Mucosa of descending colon (tissue), 3 donors: ENCODE data around the gene SLMAP. TPM values are rescaled to one million over a fixed set of nuclear protein-coding genes. Genes with fewer than 3 reads are reported as not detected.

Source experiments
- ATAC-seq: fragments of 200-7000 bp; cut with Tn5 transposase; one replicate; pipeline ENCODE4 v1.9.1; 2020; ENCODE audit warnings: mild to moderate bottlenecking, moderate library complexity
- DNase-seq, 3 donors: peaks; one replicate each; pipeline ENCODE4 v3.0.0-alpha.2; 2020
- H3K36me3 ChIP-seq: fragments of 200-600 bp; one replicate; pipeline ENCODE4 v1.8.0; 2021; ENCODE audit warnings: low read depth, mild to moderate bottlenecking
- H3K4me1 ChIP-seq: fragments of 200-600 bp; one replicate; pipeline ENCODE4 v1.8.0; 2021; ENCODE audit warnings: low read depth, mild to moderate bottlenecking
- H3K4me3 ChIP-seq: fragments of 200-600 bp; one replicate; pipeline ENCODE4 v1.8.0; 2021; ENCODE audit warnings: mild to moderate bottlenecking
- H3K9me3 ChIP-seq: fragments of 200-600 bp; one replicate; pipeline ENCODE4 v1.8.0; 2021; ENCODE audit warnings: mild to moderate bottlenecking
- CTCF ChIP-seq: fragments of 200-600 bp; IDR thresholded peaks from one replicate; pipeline ENCODE4 v1.8.0; 2022; ENCODE audit warnings: antibody characterized with exemption, mild to moderate bottlenecking
- intact Hi-C, 2 donors: fragments of 100-400 bp; cut with DNase I in 1 of 2; cut with micrococcal nuclease in 1 of 2; formaldehyde crosslinking; loops; one replicate each; pipeline versions ENCODE4 v1.11.0 to v1.11.1; 2022; cut with DNase I, micrococcal nuclease
- total RNA-seq, 3 donors: library from RNA; stranded (reverse); fragmentation: NEBNext Ultra II Directional in 2 of 3; extraction: Animal tissue kit (Norgen Biotek cat#: 25700) in 2 of 3; gene quantifications; one replicate each; pipeline versions ENCODE4 v1.2.1 to v1.2.4, GENCODE V29; 2021 to 2023
- donor health status: DM: no; HTN: no; CAD: no; lungs with moderate emphysema.
- donor health status: DM: no; HTN: no; CAD: no.
- donor health status: DM: no; HTN: yes; CAD: no.

SLMAP gene
- total RNA-seq, 3 donors from 2014 or later: 73.8 to 298 (median 83.8) TPM

- H3K36me3 ChIP-seq: no peaks in the 10 kb centered on the region
- ATAC-seq: no peak
- no peak overlapping the region for H3K4me3 ChIP-seq
- no peak for TF ChIP-seq CTCF
- H3K9me3 ChIP-seq: no peaks in the 10 kb centered on the region
- no peak for DNase-seq
- no peaks in the 10 kb centered on the region for H3K4me1 ChIP-seq
- intact Hi-C loops: no loop called here
Measured at GRCh38 chr3:57852896-57853295, 96.8 kb downstream of the SLMAP start.

- TF ChIP-seq CTCF: no peak
- no peaks in the 10 kb centered on the region for H3K4me1 ChIP-seq
- H3K9me3 ChIP-seq: no peaks in the 10 kb centered on the region
- no peak for ATAC-seq
- intact Hi-C loops: no loop called here
- no peaks in the 10 kb centered on the region for H3K36me3 ChIP-seq
- H3K4me3 ChIP-seq: no peak overlapping the region
- no peak for DNase-seq
Measured at GRCh38 chr3:57855281-57855680, 99.2 kb downstream of the SLMAP start.

DNA sequence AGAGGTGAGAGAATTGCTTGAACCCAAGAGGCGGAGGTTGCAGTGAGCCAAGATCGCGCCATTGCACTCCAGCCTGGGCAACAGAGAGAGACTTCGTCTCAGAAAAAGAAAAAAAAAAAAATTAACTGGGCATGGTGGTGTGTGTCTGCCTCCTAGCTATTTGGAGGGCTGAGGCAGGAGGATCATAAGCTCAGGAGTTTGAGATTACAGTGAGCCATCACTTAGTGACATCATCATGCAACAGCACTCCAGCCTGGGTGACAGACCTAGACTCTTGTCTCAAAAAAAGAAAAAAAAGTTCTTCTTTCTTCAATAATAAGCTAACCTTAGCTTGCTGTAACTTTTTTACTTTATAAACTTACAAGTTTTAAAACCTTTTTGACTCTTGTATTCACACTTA, 99.8 kb downstream of the SLMAP start:
- no peak for DNase-seq
- intact Hi-C loops: no loop called here
- H3K36me3 ChIP-seq: no peaks in the 10 kb centered on the region
- no peaks in the 10 kb centered on the region for H3K9me3 ChIP-seq
- H3K4me3 ChIP-seq: no peak overlapping the region
- no peak for TF ChIP-seq CTCF
- ATAC-seq: no peak
- H3K4me1 ChIP-seq: no peaks in the 10 kb centered on the region

DNA sequence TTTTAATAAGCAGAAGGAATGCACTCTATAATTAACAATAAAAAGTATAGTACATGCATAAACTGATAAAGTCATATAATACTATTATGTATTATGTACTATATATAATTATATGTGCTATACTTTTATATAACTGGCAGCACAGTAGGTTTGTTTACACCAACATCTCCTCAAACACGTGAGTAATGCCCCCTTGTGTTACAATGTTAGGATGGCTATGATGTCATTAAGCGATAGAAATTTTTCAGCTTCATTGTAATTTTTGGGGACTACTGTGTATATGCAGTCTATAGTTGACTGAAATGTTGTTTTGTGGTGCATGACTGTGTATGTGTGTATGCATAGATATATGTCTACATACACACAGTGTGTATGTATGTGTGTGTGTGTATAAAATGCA, 100.6 kb downstream of the SLMAP start:
- ATAC-seq (no peak), DNase-seq (no peak)
- H3K36me3 ChIP-seq: no peaks in the 10 kb centered on the region
- no peak overlapping the region for H3K4me3 ChIP-seq
- no peak for TF ChIP-seq CTCF
- intact Hi-C loops: no loop called here
- H3K4me1 ChIP-seq: no peaks in the 10 kb centered on the region
- no peaks in the 10 kb centered on the region for H3K9me3 ChIP-seq

- Histone ChIP-seq H3K36me3 (no peaks in the 10 kb centered on the region), H3K4me1 (no peaks in the 10 kb centered on the region), H3K9me3 (no peaks in the 10 kb centered on the region), H3K4me3 (no peak overlapping the region)
- TF ChIP-seq CTCF: no peak
- DNase-seq: no peak
- ATAC-seq: no peak
- intact Hi-C loops: no loop called here
Measured at GRCh38 chr3:57862894-57863293, 106.8 kb downstream of the SLMAP start.

DNA sequence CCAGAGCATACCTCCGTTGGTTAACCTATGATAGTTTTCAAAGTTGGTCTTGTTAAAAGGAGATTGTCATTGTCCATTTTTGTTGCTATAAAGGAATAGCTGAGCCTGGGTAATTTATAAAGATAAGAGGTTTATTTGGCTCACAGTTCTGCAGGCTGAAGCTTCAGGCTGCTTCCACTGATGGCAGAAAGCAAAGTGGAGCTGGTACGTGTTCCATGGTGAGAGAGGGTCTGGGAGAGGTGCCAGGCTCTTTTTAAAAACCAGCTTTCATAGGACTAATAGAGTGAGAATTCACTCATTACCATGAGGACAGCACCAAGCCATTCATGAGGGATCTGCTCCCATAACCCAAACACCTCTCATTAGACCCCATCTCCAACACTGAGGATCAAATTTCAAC, 107.3 kb downstream of the SLMAP start:
- H3K4me1 ChIP-seq: no peaks in the 10 kb centered on the region
- no peak for ATAC-seq
- intact Hi-C loops: no loop called here

More for the DNA sequence above, 107.3 kb downstream of the SLMAP start:
- no peak for DNase-seq
- no peaks in the 10 kb centered on the region for H3K9me3 ChIP-seq
- TF ChIP-seq CTCF: no peak
- H3K4me3 ChIP-seq: no peak overlapping the region
- no peaks in the 10 kb centered on the region for H3K36me3 ChIP-seq
